Retina (tissue), 1 donor: ENCODE data around the gene LAMB4.

Experiments
- DNase-seq: peaks from one replicate; pipeline ENCODE4 v3.0.0-alpha.2; 2016

Gene LAMB4

GRCh38 chr7:107989618-107990373 lies 140.4 kb downstream of the LAMB4 start:
- no peak for DNase-seq

- no peak for DNase-seq
Measured at GRCh38 chr7:107982918-107983389, 147.2 kb downstream of the LAMB4 start.

- DNase-seq, result no peak
Measured at GRCh38 chr7:107982042-107982840, 147.9 kb downstream of the LAMB4 start.

GRCh38 chr7:107981466-107981865 lies 148.7 kb downstream of the LAMB4 start:
- no peak for DNase-seq

GRCh38 chr7:107980671-107981190 lies 149.4 kb downstream of the LAMB4 start:
- DNase-seq, result no peak

GRCh38 chr7:107980171-107980570 lies 150.0 kb downstream of the LAMB4 start:
- DNase-seq, result no peak

GRCh38 chr7:107978815-107979408 lies 151.2 kb downstream of the LAMB4 start:
- DNase-seq, result no peak

- no peak for DNase-seq
Measured at GRCh38 chr7:107977048-107977447, 153.1 kb downstream of the LAMB4 start.

- DNase-seq, result no peak
Measured at GRCh38 chr7:107976620-107977019, 153.5 kb downstream of the LAMB4 start.

- no peak for DNase-seq
Measured at GRCh38 chr7:107975394-107976013, 154.7 kb downstream of the LAMB4 start.

- DNase-seq, result no peak
Measured at GRCh38 chr7:107973861-107974260, 156.3 kb downstream of the LAMB4 start.
